ENCODE results near the gene LYPD5. TPM values are rescaled to one million over a fixed set of nuclear protein-coding genes. Genes with fewer than 3 reads are reported as not detected.

LYPD5 gene
- total RNA-seq (2014; rRNA removed; shearing (Covaris generic)) (0.32 and 0.76 TPM in 2 replicates), polyA plus RNA-seq (2016; fragmentation: Nextera tagmentation; extraction: Ambion mirVana) (1.1 and 1.4 TPM in 2 replicates)

GRCh38 chr19:43802216-43802951 lies at the start of gene LYPD5:
Gene LYPD5 (minus strand): TSS chr19:43802447. CDS start chr19:43802380, 67 bp downstream.
- Histone ChIP-seq H3K9ac (no peak within 1 kb of the TSS), H3K4me3 (no peak within 1 kb of the TSS), H3K36me3 (ENCODE audit: low read depth) (no peaks in the 10 kb centered on the region), H3K27me3 (replicated peaks; ENCODE audit: insufficient read depth) (peaks cover 7% of the 10 kb centered on the region; the same call in 1 of the 2 replicates), H3K9me2 (ENCODE audit: insufficient read depth) (no peaks in the 10 kb centered on the region), H3K79me2 (ENCODE audit: insufficient read depth) (no peaks in the 10 kb centered on the region), H3K27ac (no peak within 1 kb of the TSS), H3K4me2 (ENCODE audit: unreplicated experiment) (no peak within 1 kb of the TSS), H3K4me1 (ENCODE audit: insufficient read depth) (no peaks in the 10 kb centered on the region), H4K20me1 (ENCODE audit: insufficient read depth) (no peaks in the 10 kb centered on the region), H3F3A (ENCODE audit: insufficient read depth) (no peaks in the 10 kb centered on the region), H3K9me3 (ENCODE audit: low read depth) (no peaks in the 10 kb centered on the region), H2AFZ (no peak within 1 kb of the TSS)
- no peak for DNase-seq
- in situ Hi-C loops (cut with MboI): no loop called here
- TF ChIP-seq EZH2phosphoT487 (IDR thresholded peaks at IDR 0.05; ENCODE audit: insufficient read depth, low read depth): no peak
- 41% methylated on average over 12 of the region's 12 CpGs for WGBS, 2 experiments (ENCODE audit: low coverage in 1 of 2, low lambda C conversion rate in 2 of 2, missing lambda C conversion rate in 2 of 2)

- H3K9me3 ChIP-seq (ENCODE audit: low read depth): peaks cover 20% of the 10 kb centered on the region
Measured at GRCh38 chr19:43848821-43849220, 46.6 kb upstream of the LYPD5 start.

GRCh38 chr19:43847884-43848283 lies 45.6 kb upstream of the LYPD5 start:
- no peak overlapping the region for H3K4me2 ChIP-seq (ENCODE audit: unreplicated experiment)
- in situ Hi-C loops (cut with MboI): no loop called here
- peaks cover 27% of the 10 kb centered on the region for H3K9me3 ChIP-seq (ENCODE audit: low read depth)

More at GRCh38 chr19:43848821-43849220, 46.6 kb upstream of the LYPD5 start:
- no peak for TF ChIP-seq EZH2phosphoT487 (IDR thresholded peaks at IDR 0.05; ENCODE audit: insufficient read depth, low read depth)
- TF ChIP-seq EZH2 (IDR thresholded peaks at IDR 0.05; ENCODE audit: insufficient read depth, poor library complexity, severe bottlenecking): no peak
- in situ Hi-C loops (cut with MboI): no loop called here
- no peaks in the 10 kb centered on the region for H4K20me1 ChIP-seq (ENCODE audit: insufficient read depth)
- no peaks in the 10 kb centered on the region for H3K27me3 ChIP-seq (replicated peaks; ENCODE audit: insufficient read depth)
- H3K27ac ChIP-seq: no peak overlapping the region
- H3K9me2 ChIP-seq (ENCODE audit: insufficient read depth): no peaks in the 10 kb centered on the region
- H3K4me3 ChIP-seq: no peak overlapping the region
- no peak overlapping the region for H3K9ac ChIP-seq
- peaks cover 5% of the 10 kb centered on the region; the same call in 1 of the 2 replicates for H3F3A ChIP-seq (ENCODE audit: insufficient read depth)
- peaks cover 75% of the 10 kb centered on the region for H3K36me3 ChIP-seq (ENCODE audit: low read depth)
- no peak for DNase-seq
- no peaks in the 10 kb centered on the region for H3K79me2 ChIP-seq (ENCODE audit: insufficient read depth)
- no peaks in the 10 kb centered on the region for H3K4me1 ChIP-seq (ENCODE audit: insufficient read depth)
- H3K4me2 ChIP-seq (ENCODE audit: unreplicated experiment): no peak overlapping the region
- no peak overlapping the region for H2AFZ ChIP-seq

GRCh38 chr19:43847246-43847645 lies 45.0 kb upstream of the LYPD5 start:
- no peak overlapping the region for H3K4me3 ChIP-seq
- no peaks in the 10 kb centered on the region for H4K20me1 ChIP-seq (ENCODE audit: insufficient read depth)
- no peaks in the 10 kb centered on the region for H3K79me2 ChIP-seq (ENCODE audit: insufficient read depth)
- H2AFZ ChIP-seq: no peak overlapping the region
- H3K36me3 ChIP-seq (ENCODE audit: low read depth): peaks cover 90% of the 10 kb centered on the region
- H3K27me3 ChIP-seq (replicated peaks; ENCODE audit: insufficient read depth): no peaks in the 10 kb centered on the region
- H3K4me1 ChIP-seq (ENCODE audit: insufficient read depth): no peaks in the 10 kb centered on the region
- H3F3A ChIP-seq (ENCODE audit: insufficient read depth): peaks cover 5% of the 10 kb centered on the region; the same call in 1 of the 2 replicates
- H3K9me3 ChIP-seq (ENCODE audit: low read depth): peaks cover 27% of the 10 kb centered on the region
- TF ChIP-seq EZH2phosphoT487 (IDR thresholded peaks at IDR 0.05; ENCODE audit: insufficient read depth, low read depth) (no peak), EZH2 (IDR thresholded peaks at IDR 0.05; ENCODE audit: insufficient read depth, poor library complexity, severe bottlenecking) (no peak)
- in situ Hi-C loops (cut with MboI): no loop called here
- no peak overlapping the region for H3K4me2 ChIP-seq (ENCODE audit: unreplicated experiment)
- no peaks in the 10 kb centered on the region for H3K9me2 ChIP-seq (ENCODE audit: insufficient read depth)
- WGBS, 2 experiments (ENCODE audit: low coverage in 1 of 2, low lambda C conversion rate in 2 of 2, missing lambda C conversion rate in 2 of 2): 93 to 100% methylated on average over 1 of the region's 1 CpG
- DNase-seq: no peak
- no peak overlapping the region for H3K27ac ChIP-seq
- H3K9ac ChIP-seq: no peak overlapping the region

More at GRCh38 chr19:43847884-43848283, 45.6 kb upstream of the LYPD5 start:
- 81 to 84% methylated on average over 4 of the region's 4 CpGs for WGBS, 2 experiments (ENCODE audit: low coverage in 1 of 2, low lambda C conversion rate in 2 of 2, missing lambda C conversion rate in 2 of 2)
- Histone ChIP-seq H3K9me2 (ENCODE audit: insufficient read depth) (no peaks in the 10 kb centered on the region), H3K79me2 (ENCODE audit: insufficient read depth) (no peaks in the 10 kb centered on the region), H2AFZ (no peak overlapping the region), H3K4me3 (no peak overlapping the region), H3K36me3 (ENCODE audit: low read depth) (peaks cover 85% of the 10 kb centered on the region), H3K27me3 (replicated peaks; ENCODE audit: insufficient read depth) (no peaks in the 10 kb centered on the region), H3F3A (ENCODE audit: insufficient read depth) (peaks cover 5% of the 10 kb centered on the region; the same call in 1 of the 2 replicates), H4K20me1 (ENCODE audit: insufficient read depth) (no peaks in the 10 kb centered on the region), H3K9ac (no peak overlapping the region), H3K27ac (no peak overlapping the region), H3K4me1 (ENCODE audit: insufficient read depth) (no peaks in the 10 kb centered on the region)
- TF ChIP-seq EZH2phosphoT487 (IDR thresholded peaks at IDR 0.05; ENCODE audit: insufficient read depth, low read depth): no peak
- TF ChIP-seq EZH2 (IDR thresholded peaks at IDR 0.05; ENCODE audit: insufficient read depth, poor library complexity, severe bottlenecking): no peak
- no peak for DNase-seq

All from GM23248 (cell line).